Iris pigment epithelial cell (primary cell): Measurements from ENCODE around the gene CLCN4.
A peak's percentile ranks its signal among the peaks of the same experiment; 100 is the strongest.

Experiments used
- DNase-seq: peaks from one replicate; pipeline ENCODE4 v3.0.0-alpha.2; 2011; ENCODE audit warnings: low read depth

Gene CLCN4

GRCh38 chrX:10167573-10167972 lies 10.8 kb downstream of the CLCN4 start:
- no peak for DNase-seq

- DNase-seq: no peak
Measured at GRCh38 chrX:10168226-10168625, 11.5 kb downstream of the CLCN4 start.

- no peak for DNase-seq
Measured at GRCh38 chrX:10169175-10169574, 12.4 kb downstream of the CLCN4 start.

GRCh38 chrX:10171249-10171648 lies 14.5 kb downstream of the CLCN4 start:
- no peak for DNase-seq

- peak; percentile 32 for DNase-seq
Measured at GRCh38 chrX:10172877-10173276, 16.1 kb downstream of the CLCN4 start.

GRCh38 chrX:10173331-10173900 lies 16.6 kb downstream of the CLCN4 start:
- peak; percentile 94 for DNase-seq

GRCh38 chrX:10174051-10174450 lies 17.3 kb downstream of the CLCN4 start:
- DNase-seq: no peak

GRCh38 chrX:10174810-10175209 lies 18.0 kb downstream of the CLCN4 start:
- peak; percentile 53 for DNase-seq

GRCh38 chrX:10175319-10175871 lies 18.6 kb downstream of the CLCN4 start:
- peak; percentile 89 for DNase-seq

- DNase-seq: no peak
Measured at GRCh38 chrX:10176121-10177003, 19.6 kb downstream of the CLCN4 start.

GRCh38 chrX:10177004-10177396 lies 20.2 kb downstream of the CLCN4 start:
- no peak for DNase-seq

- DNase-seq: peak; percentile 72
Measured at GRCh38 chrX:10177601-10178000, 20.8 kb downstream of the CLCN4 start.

GRCh38 chrX:10178866-10179463 lies 22.2 kb downstream of the CLCN4 start:
- DNase-seq: no peak

GRCh38 chrX:10183760-10184159 lies 27.0 kb downstream of the CLCN4 start:
- no peak for DNase-seq

GRCh38 chrX:10184411-10184810 lies 27.6 kb downstream of the CLCN4 start:
- no peak for DNase-seq

- no peak for DNase-seq
Measured at GRCh38 chrX:10186355-10186754, 29.6 kb downstream of the CLCN4 start.

- DNase-seq: no peak
Measured at GRCh38 chrX:10187421-10187820, 30.6 kb downstream of the CLCN4 start.

GRCh38 chrX:10189317-10190268 lies 32.8 kb downstream of the CLCN4 start:
- DNase-seq: peak; percentile 60

GRCh38 chrX:10190367-10190766 lies 33.6 kb downstream of the CLCN4 start:
- DNase-seq: peak; percentile 82

GRCh38 chrX:10193587-10193986 lies 36.8 kb downstream of the CLCN4 start:
- DNase-seq: no peak

GRCh38 chrX:10195425-10195824 lies 38.6 kb downstream of the CLCN4 start:
- DNase-seq: no peak

GRCh38 chrX:10195947-10196346 lies 39.2 kb downstream of the CLCN4 start:
- DNase-seq: no peak
